ENCODE data around the gene ENDOD1. TPM values are rescaled to one million over a fixed set of nuclear protein-coding genes. Genes with fewer than 3 reads are reported as not detected.

ENDOD1 gene
- total RNA-seq, 1 experiment from 2014 or later = 0.87 TPM

- H4K20me1 ChIP-seq (ENCODE audit: control insufficient read depth, insufficient read depth, insufficient read length) = no peaks in the 10 kb centered on the region
- TF ChIP-seq, protein P1, sequence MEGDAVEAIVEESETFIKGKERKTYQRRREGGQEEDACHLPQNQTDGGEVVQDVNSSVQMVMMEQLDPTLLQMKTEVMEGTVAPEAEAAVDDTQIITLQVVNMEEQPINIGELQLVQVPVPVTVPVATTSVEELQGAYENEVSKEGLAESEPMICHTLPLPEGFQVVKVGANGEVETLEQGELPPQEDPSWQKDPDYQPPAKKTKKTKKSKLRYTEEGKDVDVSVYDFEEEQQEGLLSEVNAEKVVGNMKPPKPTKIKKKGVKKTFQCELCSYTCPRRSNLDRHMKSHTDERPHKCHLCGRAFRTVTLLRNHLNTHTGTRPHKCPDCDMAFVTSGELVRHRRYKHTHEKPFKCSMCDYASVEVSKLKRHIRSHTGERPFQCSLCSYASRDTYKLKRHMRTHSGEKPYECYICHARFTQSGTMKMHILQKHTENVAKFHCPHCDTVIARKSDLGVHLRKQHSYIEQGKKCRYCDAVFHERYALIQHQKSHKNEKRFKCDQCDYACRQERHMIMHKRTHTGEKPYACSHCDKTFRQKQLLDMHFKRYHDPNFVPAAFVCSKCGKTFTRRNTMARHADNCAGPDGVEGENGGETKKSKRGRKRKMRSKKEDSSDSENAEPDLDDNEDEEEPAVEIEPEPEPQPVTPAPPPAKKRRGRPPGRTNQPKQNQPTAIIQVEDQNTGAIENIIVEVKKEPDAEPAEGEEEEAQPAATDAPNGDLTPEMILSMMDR (conservative IDR thresholded peaks at IDR 0.05) = no peak
- H4K5ac ChIP-seq (ENCODE audit: insufficient read length, low read depth, low read length) = no peak overlapping the region
- no peak overlapping the region for H2BK5ac ChIP-seq (ENCODE audit: insufficient read length, low read length)
- no peak overlapping the region for H2BK15ac ChIP-seq (ENCODE audit: low read depth, low read length)
- no peak overlapping the region for H3K4me2 ChIP-seq (ENCODE audit: insufficient read depth, insufficient read length, low read length)
- peaks cover 7% of the 10 kb centered on the region; the same call in 1 of the 2 replicates for H3K27me3 ChIP-seq (ENCODE audit: insufficient read depth, low read length)
- no peak overlapping the region for H4K91ac ChIP-seq (ENCODE audit: insufficient read length, low read depth, low read length)
- no peaks in the 10 kb centered on the region for H3K79me2 ChIP-seq (ENCODE audit: insufficient read depth, low read length)
- no peak overlapping the region for H2BK12ac ChIP-seq (ENCODE audit: insufficient read length, low read depth, low read length)
- peaks cover 4% of the 10 kb centered on the region for H3K4me1 ChIP-seq (ENCODE audit: insufficient read depth, low read length)
- no peaks in the 10 kb centered on the region for H3K36me3 Mint-ChIP-seq (ENCODE audit: insufficient read depth in 1 of 3, low read depth in 3 of 3)
- no CpG with 5 or more reads among the region's 4 CpGs for WGBS (ENCODE audit: extremely low coverage, insufficient read length, low lambda C conversion rate)
- no peaks in the 10 kb centered on the region for H3K23me2 ChIP-seq (ENCODE audit: insufficient read length, low read depth, low read length, poor library complexity, severe bottlenecking)
- H3K4me1 Mint-ChIP-seq = peaks cover 8 to 11% of the 10 kb centered on the region in 2 experiments
- no peak overlapping the region for H3K4me3 Mint-ChIP-seq
- no peak overlapping the region for H2AK5ac ChIP-seq (ENCODE audit: insufficient read length, low read length)
- H3K27ac ChIP-seq (ENCODE audit: insufficient read length, low read depth, low read length) = no peak overlapping the region
- no peak overlapping the region for H3K14ac ChIP-seq (ENCODE audit: insufficient read depth, low read length)
- no peak overlapping the region for H3T11ph ChIP-seq (ENCODE audit: low read length)
- no peak overlapping the region for H3K56ac ChIP-seq (ENCODE audit: insufficient read length, low read depth, low read length)
- H3K4ac ChIP-seq (ENCODE audit: low read depth, low read length) = no peak overlapping the region
- H3K79me1 ChIP-seq (ENCODE audit: insufficient read depth, low read depth, low read length, poor library complexity, severe bottlenecking) = no peaks in the 10 kb centered on the region
- H3K18ac ChIP-seq (ENCODE audit: insufficient read length, low read depth, low read length) = no peak overlapping the region
- H3K27me3 Mint-ChIP-seq (ENCODE audit: low read depth) = peaks cover 34% of the 10 kb centered on the region
- H2AFZ ChIP-seq (ENCODE audit: low read length) = no peak overlapping the region
- DNase-seq = no peak
- no peaks in the 10 kb centered on the region for H3K9me3 ChIP-seq (ENCODE audit: control insufficient read depth, low read depth, low read length)
- H2BK20ac ChIP-seq (ENCODE audit: low read depth, low read length, poor library complexity, severe bottlenecking) = no peak overlapping the region
- no peak overlapping the region for H2BK120ac ChIP-seq (ENCODE audit: low read depth, low read length, poor library complexity, severe bottlenecking)
- H3K23ac ChIP-seq (ENCODE audit: insufficient read length, low read depth, low read length) = no peak overlapping the region
- no peak overlapping the region for H3K9ac ChIP-seq (ENCODE audit: extremely low read depth, insufficient read length, low read length)
- no peaks in the 10 kb centered on the region for H3K9me3 Mint-ChIP-seq
- no peak overlapping the region for H4K8ac ChIP-seq (replicated peaks; ENCODE audit: insufficient read length, low read depth, low read length)
- H3K27ac Mint-ChIP-seq = no peak overlapping the region
These were observed 6.4 kb downstream of the ENDOD1 start for GRCh38 chr11:95095858-95096587.

Measured in H9 (cell line).